ENCODE data around the gene EFHD1.

- no peak for TF ChIP-seq CTCF (IDR thresholded peaks at IDR 0.05; ENCODE audit: low read depth, low read length)
- TF ChIP-seq POLR2A (IDR thresholded peaks at IDR 0.05; ENCODE audit: extremely low read depth, insufficient read length): no peak
Measured at GRCh38 chr2:232649033-232649432, 15.6 kb downstream of the EFHD1 start.
